Daoy (cell line): Measurements from ENCODE around the gene DAZ1. TPM values are rescaled to one million over a fixed set of nuclear protein-coding genes. Genes with fewer than 3 reads are reported as not detected.
"Not testable (repeated sequence)": the region's sequence is repeated elsewhere in the genome, so short reads cannot be mapped to it uniquely, and the experiment has no call there.

Source experiments
- DNase-seq: peaks from one replicate; pipeline ENCODE4 v3.0.0-alpha.2; 2015; ENCODE audit warnings: low read depth
- total RNA-seq: library from RNA; depleted of rRNA; stranded (reverse); fragments of >200 nt; shearing (Covaris generic); gene quantifications from 2 replicates; pipeline ENCODE4 v1.2.3, GENCODE V29; 2014; rRNA removed

Gene DAZ1
- 25.8 and 32.7 TPM in 2 replicates for total RNA-seq

GRCh38 chrY:23198908-23199307 lies at the start of gene DAZ1:
Gene DAZ1, minus strand, starts transcription at chrY:23199008. Its CDS starts 208 bp downstream, at chrY:23198800.
- DNase-seq, result not testable (repeated sequence)

- DNase-seq, result not testable (repeated sequence)
Measured at GRCh38 chrY:23219233-23219632, 20.4 kb upstream of the DAZ1 start, which contains the start of gene DAZ2. Gene DAZ2, plus strand, starts transcription at chrY:23219533. Its CDS starts 208 bp downstream, at chrY:23219741.

- not testable (repeated sequence) for DNase-seq
Measured at GRCh38 chrY:23210681-23211080, 11.9 kb upstream of the DAZ1 start.

GRCh38 chrY:23209802-23210495 lies 11.1 kb upstream of the DAZ1 start:
- not testable (repeated sequence) for DNase-seq

- DNase-seq, result not testable (repeated sequence)
Measured at GRCh38 chrY:23207455-23207854, 8.6 kb upstream of the DAZ1 start.

Other genes with a start within 250 kb of the DAZ1 start
- gene BPY2, start 214.7 kb downstream of the DAZ1 start, total RNA-seq, result not detected in 2 replicates
- gene DAZ2, start 20.5 kb upstream of the DAZ1 start, total RNA-seq, result 0.03 and 1.6 TPM in 2 replicates